ENCODE data around the gene ZNF682. TPM values are rescaled to one million over a fixed set of nuclear protein-coding genes. Genes with fewer than 3 reads are reported as not detected.
"Not testable (repeated sequence)": the region's sequence is repeated elsewhere in the genome, so short reads cannot be mapped to it uniquely, and the experiment has no call there.

The ZNF682 gene
- total and polyA plus RNA-seq, 4 experiments from 2014 or later: 3.7 to 7.3 (median 6.3) TPM

DNA sequence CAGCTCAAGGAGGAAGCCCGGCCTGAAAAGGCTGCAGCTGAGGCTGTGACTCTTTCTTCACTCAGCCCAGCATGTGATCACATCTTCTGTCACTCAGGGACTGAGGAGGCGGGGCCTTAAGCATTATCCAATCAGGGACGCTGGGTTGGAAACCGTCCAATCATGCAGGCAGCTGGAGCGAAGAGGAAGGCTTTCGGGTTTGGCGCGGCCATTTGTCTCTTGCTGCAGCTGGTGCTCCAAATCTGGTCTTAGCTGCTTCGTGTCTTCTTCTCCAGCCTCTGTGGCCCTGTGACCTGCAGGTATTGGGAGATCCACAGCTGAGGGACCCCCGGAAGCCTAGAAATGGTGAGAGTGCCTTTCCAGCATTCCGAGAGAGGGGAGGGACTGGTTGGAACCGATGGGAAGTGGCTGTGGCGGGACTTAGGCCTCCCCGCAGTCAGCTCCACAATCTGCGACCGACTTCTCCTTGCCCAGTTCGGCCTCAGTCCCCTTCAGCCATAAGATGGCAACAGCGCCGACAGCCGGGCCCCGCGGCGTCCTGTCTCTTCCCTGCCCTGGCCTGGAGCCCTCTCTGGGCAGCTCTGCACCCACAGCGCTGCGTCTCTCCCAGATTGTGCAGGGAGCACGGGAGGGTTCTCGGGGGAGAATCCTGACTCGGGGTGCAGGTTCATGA is 38.6 kb upstream of the ZNF682 start, which contains the start of gene ZNF90:
TSS of gene ZNF90 (plus strand) at position 210 of the 673 bp plus-strand sequence. CDS start at position 343, 133 bp downstream.
- DNase-seq: peak; percentile 81 to 93 (median 89)
- Mint-ChIP-seq H3K27ac (peak within 1 kb of the TSS; percentile 22 to 79 (median 52)), H3K36me3 (peaks cover 0 to 10% of the 10 kb centered on the region in 2 donors), H3K4me1 (peaks cover 9 to 31% (median 14%) of the 10 kb centered on the region in 4 donors), H3K27me3 (no peaks in the 10 kb centered on the region), H3K4me3 (peak within 1 kb of the TSS; percentile 88 to 93 (median 90)), H3K9me3 (peaks cover 0 to 6% (median 0%) of the 10 kb centered on the region in 8 donors)
- ChIA-PET CTCF (ENCODE audit: partially characterized antibody) (interaction anchor here (0.9 kb wide), 1 partner anchor 25 kb away, joined by 3 read pairs; no protein-coding TSS in a partner anchor), POLR2A (ENCODE audit: partially characterized antibody) (interaction anchor here (0.6 to 2.6 kb wide), 9 partner anchors 8 to 1319 kb away, joined by 3 to 29 read pairs (median 5); partner anchors contain the start of genes ZNF486, ZNF493, ZNF506 and ZNF682)
- H3K36me3 ChIP-seq (ENCODE audit: insufficient read depth, low read length): no peaks in the 10 kb centered on the region
- peak within 1 kb of the TSS; percentile 64 to 81 for H3K4me3 ChIP-seq (ENCODE audit: low read length in 2 of 2)
- peaks cover 11% of the 10 kb centered on the region for H3K4me1 ChIP-seq (ENCODE audit: insufficient read depth, low read length)
- H3K27ac ChIP-seq (ENCODE audit: low read depth, low read length): no peak within 1 kb of the TSS
- no peaks in the 10 kb centered on the region for H3K27me3 ChIP-seq (ENCODE audit: insufficient read depth, low read length)
- intact Hi-C loops (cut with micrococcal nuclease): loop anchor here (1.0 to 2.0 kb wide), 3 partner anchors 25 to 161 kb away; partner anchors contain the start of gene ZNF682
- no peaks in the 10 kb centered on the region for H3K9me3 ChIP-seq (ENCODE audit: control insufficient read depth in 1 of 2, low read length in 2 of 2)

- DNase-seq: no peak
- H3K36me3 ChIP-seq (ENCODE audit: insufficient read depth, low read length): no peaks in the 10 kb centered on the region
These were observed 33.6 kb upstream of the ZNF682 start for GRCh38 chr19:20072936-20073335.

DNA sequence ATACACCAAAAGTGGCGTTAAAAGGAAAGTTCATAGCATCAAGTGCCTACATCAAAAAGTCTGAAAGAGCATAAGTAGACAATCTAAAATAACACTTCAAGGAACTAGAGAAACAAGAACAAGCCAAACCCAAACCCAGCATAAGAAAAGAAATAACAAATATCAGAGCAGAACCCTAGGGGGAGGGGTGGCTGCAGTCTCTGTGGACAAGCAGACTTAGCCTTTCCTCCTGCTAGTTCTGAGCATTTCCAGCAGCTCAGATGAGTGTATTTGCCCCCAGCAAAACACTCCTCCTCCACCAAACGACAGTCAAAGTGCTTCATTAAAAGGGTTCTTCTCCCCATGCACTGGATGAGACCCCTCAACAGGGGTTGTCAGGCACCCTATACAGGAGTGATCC is 31.4 kb upstream of the ZNF682 start:
- ChIA-PET CTCF (ENCODE audit: partially characterized antibody) (no interaction called here), POLR2A (ENCODE audit: partially characterized antibody) (no interaction called here)
- Histone ChIP-seq H3K27me3 (ENCODE audit: insufficient read depth, low read length) (no peaks in the 10 kb centered on the region), H3K27ac (ENCODE audit: low read depth, low read length) (no peak overlapping the region), H3K36me3 (ENCODE audit: insufficient read depth, low read length) (no peaks in the 10 kb centered on the region), H3K4me3 (ENCODE audit: low read length in 2 of 2) (no peak overlapping the region), H3K9me3 (ENCODE audit: control insufficient read depth in 1 of 2, low read length in 2 of 2) (no peaks in the 10 kb centered on the region), H3K4me1 (ENCODE audit: insufficient read depth, low read length) (no peaks in the 10 kb centered on the region)
- H3K27me3 Mint-ChIP-seq: peaks cover 6 to 13% of the 10 kb centered on the region in 2 donors
- H3K27ac Mint-ChIP-seq: no peak overlapping the region
- DNase-seq: no peak
- no peaks in the 10 kb centered on the region for H3K4me1 Mint-ChIP-seq
- peaks cover 0 to 17% (median 3%) of the 10 kb centered on the region in 8 donors for H3K9me3 Mint-ChIP-seq
- intact Hi-C loops (cut with micrococcal nuclease): no loop called here
- no peak overlapping the region for H3K4me3 Mint-ChIP-seq
- no peaks in the 10 kb centered on the region for H3K36me3 Mint-ChIP-seq

More at GRCh38 chr19:20072936-20073335, 33.6 kb upstream of the ZNF682 start:
- H3K27ac Mint-ChIP-seq: no peak overlapping the region
- Histone ChIP-seq H3K4me3 (ENCODE audit: low read length in 2 of 2) (no peak overlapping the region), H3K27me3 (ENCODE audit: insufficient read depth, low read length) (no peaks in the 10 kb centered on the region), H3K9me3 (ENCODE audit: control insufficient read depth in 1 of 2, low read length in 2 of 2) (no peaks in the 10 kb centered on the region), H3K4me1 (ENCODE audit: insufficient read depth, low read length) (no peaks in the 10 kb centered on the region), H3K27ac (ENCODE audit: low read depth, low read length) (no peak overlapping the region)
- ChIA-PET CTCF (ENCODE audit: partially characterized antibody) (no interaction called here), POLR2A (ENCODE audit: partially characterized antibody) (no interaction called here)
- no peaks in the 10 kb centered on the region for H3K36me3 Mint-ChIP-seq
- intact Hi-C loops (cut with micrococcal nuclease): no loop called here
- H3K27me3 Mint-ChIP-seq: peaks cover 0 to 13% of the 10 kb centered on the region in 2 donors
- H3K4me1 Mint-ChIP-seq: peaks cover 2 to 5% (median 4%) of the 10 kb centered on the region in 4 donors
- peaks cover 0 to 10% (median 0%) of the 10 kb centered on the region in 8 donors for H3K9me3 Mint-ChIP-seq
- H3K4me3 Mint-ChIP-seq: no peak overlapping the region

GRCh38 chr19:20068559-20068958 is 29.3 kb upstream of the ZNF682 start:
- H3K36me3 ChIP-seq (ENCODE audit: insufficient read depth, low read length); H3K4me3 ChIP-seq (ENCODE audit: low read length in 2 of 2); H3K4me1 ChIP-seq (ENCODE audit: insufficient read depth, low read length); H3K36me3 Mint-ChIP-seq; POLR2A ChIA-PET (ENCODE audit: partially characterized antibody); H3K27me3 ChIP-seq (ENCODE audit: insufficient read depth, low read length); H3K9me3 ChIP-seq (ENCODE audit: control insufficient read depth in 1 of 2, low read length in 2 of 2); H3K27ac Mint-ChIP-seq; intact Hi-C loops (cut with micrococcal nuclease); CTCF ChIA-PET (ENCODE audit: partially characterized antibody); H3K4me3 Mint-ChIP-seq; H3K27ac ChIP-seq (ENCODE audit: low read depth, low read length); H3K4me1 Mint-ChIP-seq; DNase-seq: not testable (repeated sequence)
- H3K27me3 Mint-ChIP-seq: peaks cover 6 to 13% of the 10 kb centered on the region in 2 donors
- peaks cover 0 to 21% (median 6%) of the 10 kb centered on the region in 8 donors for H3K9me3 Mint-ChIP-seq

GRCh38 chr19:20067943-20068342 is 28.6 kb upstream of the ZNF682 start:
- H3K27ac ChIP-seq (ENCODE audit: low read depth, low read length): no peak overlapping the region
- intact Hi-C loops (cut with micrococcal nuclease): no loop called here
- H3K36me3 ChIP-seq (ENCODE audit: insufficient read depth, low read length): no peaks in the 10 kb centered on the region
- no peak for DNase-seq
- no peak overlapping the region for H3K4me3 ChIP-seq (ENCODE audit: low read length in 2 of 2)
- peaks cover 0 to 21% (median 6%) of the 10 kb centered on the region in 8 donors for H3K9me3 Mint-ChIP-seq
- ChIA-PET CTCF (ENCODE audit: partially characterized antibody) (no interaction called here), POLR2A (ENCODE audit: partially characterized antibody) (interaction anchor here (0.6 kb wide), 1 partner anchor 208 kb away, joined by 3 read pairs; no protein-coding TSS in a partner anchor)
- no peaks in the 10 kb centered on the region for H3K36me3 Mint-ChIP-seq
- H3K27me3 Mint-ChIP-seq: peaks cover 6 to 13% of the 10 kb centered on the region in 2 donors
- H3K9me3 ChIP-seq (ENCODE audit: control insufficient read depth in 1 of 2, low read length in 2 of 2): no peaks in the 10 kb centered on the region
- H3K4me3 Mint-ChIP-seq: peak overlapping the region in 1 of 8 donors; percentile 5
- H3K27me3 ChIP-seq (ENCODE audit: insufficient read depth, low read length): no peaks in the 10 kb centered on the region
- H3K27ac Mint-ChIP-seq: no peak overlapping the region
- no peaks in the 10 kb centered on the region for H3K4me1 Mint-ChIP-seq
- no peaks in the 10 kb centered on the region for H3K4me1 ChIP-seq (ENCODE audit: insufficient read depth, low read length)

DNA sequence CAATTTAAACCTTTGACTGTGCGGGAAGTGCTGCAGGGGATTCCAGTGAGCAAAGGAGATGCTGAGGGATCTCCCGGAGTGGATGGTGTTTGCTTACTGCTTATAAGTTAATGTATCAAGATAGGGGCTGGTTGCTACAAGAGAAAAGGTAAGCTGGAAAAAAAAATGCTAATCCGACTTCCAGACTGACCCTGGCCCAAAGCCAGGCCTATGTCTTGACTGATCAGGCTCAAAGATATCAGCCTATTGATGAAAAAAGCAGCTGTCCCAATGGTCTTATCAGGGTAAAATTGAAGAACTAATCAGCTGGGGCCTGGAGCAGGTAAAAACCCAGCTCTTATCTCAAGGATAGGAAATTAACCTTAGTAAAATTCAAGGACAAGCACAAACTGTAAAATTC is 27.6 kb upstream of the ZNF682 start:
- Mint-ChIP-seq H3K36me3 (no peaks in the 10 kb centered on the region), H3K27ac (no peak overlapping the region), H3K4me1 (no peaks in the 10 kb centered on the region), H3K4me3 (no peak overlapping the region), H3K27me3 (peaks cover 6 to 13% of the 10 kb centered on the region in 2 donors), H3K9me3 (peaks cover 0 to 21% (median 6%) of the 10 kb centered on the region in 8 donors)
- H3K27ac ChIP-seq (ENCODE audit: low read depth, low read length): no peak overlapping the region
- no peak overlapping the region for H3K4me3 ChIP-seq (ENCODE audit: low read length in 2 of 2)
- H3K27me3 ChIP-seq (ENCODE audit: insufficient read depth, low read length): no peaks in the 10 kb centered on the region
- intact Hi-C loops (cut with micrococcal nuclease): no loop called here
- ChIA-PET POLR2A (ENCODE audit: partially characterized antibody) (no interaction called here), CTCF (ENCODE audit: partially characterized antibody) (no interaction called here)
- no peaks in the 10 kb centered on the region for H3K4me1 ChIP-seq (ENCODE audit: insufficient read depth, low read length)
- no peaks in the 10 kb centered on the region for H3K9me3 ChIP-seq (ENCODE audit: control insufficient read depth in 1 of 2, low read length in 2 of 2)
- no peak for DNase-seq
- no peaks in the 10 kb centered on the region for H3K36me3 ChIP-seq (ENCODE audit: insufficient read depth, low read length)

- Mint-ChIP-seq H3K9me3 (peaks cover 0 to 4% (median 0%) of the 10 kb centered on the region in 8 donors), H3K27me3 (peaks cover 0 to 3% of the 10 kb centered on the region in 2 donors), H3K36me3 (no peaks in the 10 kb centered on the region), H3K4me3 (no peak overlapping the region), H3K4me1 (no peaks in the 10 kb centered on the region), H3K27ac (no peak overlapping the region)
- no peaks in the 10 kb centered on the region for H3K36me3 ChIP-seq (ENCODE audit: insufficient read depth, low read length)
- no peaks in the 10 kb centered on the region for H3K4me1 ChIP-seq (ENCODE audit: insufficient read depth, low read length)
- POLR2A ChIA-PET (ENCODE audit: partially characterized antibody): no interaction called here
- H3K9me3 ChIP-seq (ENCODE audit: control insufficient read depth in 1 of 2, low read length in 2 of 2): no peaks in the 10 kb centered on the region
- no peak for DNase-seq
- no peaks in the 10 kb centered on the region for H3K27me3 ChIP-seq (ENCODE audit: insufficient read depth, low read length)
- CTCF ChIA-PET (ENCODE audit: partially characterized antibody): no interaction called here
- H3K4me3 ChIP-seq (ENCODE audit: low read length in 2 of 2): no peak overlapping the region
- intact Hi-C loops (cut with micrococcal nuclease): no loop called here
- H3K27ac ChIP-seq (ENCODE audit: low read depth, low read length): no peak overlapping the region
These were observed 21.0 kb upstream of the ZNF682 start for GRCh38 chr19:20060282-20060681.

Data from CD4-positive, alpha-beta memory T cell (primary cell).